ENCODE results near the gene RLN1.
"Not testable (repeated sequence)": the region's sequence is repeated elsewhere in the genome, so short reads cannot be mapped to it uniquely, and the experiment has no call there.

Gene RLN1

DNA sequence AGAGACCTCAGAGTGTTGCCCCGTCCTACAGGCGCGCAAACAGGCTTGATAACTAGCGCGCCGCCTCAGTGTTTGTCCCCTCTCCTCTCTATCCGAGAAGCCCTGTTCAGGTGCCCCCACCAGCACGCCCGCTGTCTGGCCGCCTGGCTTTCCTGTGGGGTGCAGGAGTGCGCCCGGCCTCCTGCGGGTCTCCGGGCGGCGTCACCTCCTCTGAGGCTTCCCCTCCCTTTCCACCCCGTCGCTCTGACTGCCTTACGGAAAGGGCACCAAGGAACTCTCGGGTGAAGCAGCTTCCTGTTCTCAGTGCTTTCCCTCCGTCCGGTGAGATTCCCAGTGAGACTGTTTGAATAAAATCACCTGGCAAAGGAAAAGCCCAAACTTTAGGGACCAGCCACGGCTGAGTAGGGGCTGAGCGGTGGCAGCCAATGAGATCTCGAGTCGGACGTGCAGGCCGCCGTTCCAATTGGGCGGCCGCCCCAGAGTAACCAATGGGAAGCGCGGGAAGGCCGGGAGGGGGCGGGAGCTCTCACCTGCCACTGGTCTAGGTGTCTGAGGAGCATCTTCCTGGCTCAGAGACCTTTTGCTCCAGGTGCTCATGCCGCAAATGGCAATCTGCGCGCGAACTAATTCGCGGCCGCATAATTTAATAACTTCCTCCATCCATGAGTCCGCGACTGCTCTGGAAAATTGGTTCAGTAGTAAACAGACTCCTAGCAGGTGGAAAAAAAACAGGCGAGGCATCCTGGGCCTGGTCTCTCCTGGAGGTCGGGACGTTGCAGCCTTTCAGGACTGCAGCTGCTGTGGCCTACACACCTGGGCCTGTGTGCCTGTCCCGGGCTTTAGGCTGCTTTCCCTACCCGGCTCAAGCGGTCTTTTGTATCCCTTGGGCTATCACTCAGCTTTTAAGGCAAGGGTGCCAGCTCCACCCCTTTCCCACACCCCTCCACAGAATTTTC, 35.6 kb downstream of the RLN1 start, which contains the start of gene RLN2:
RLN2 (minus strand) TSS at position 877 of the 956 bp plus-strand sequence; CDS start at position 741, 136 bp downstream.
- TF ChIP-seq, protein P1, sequence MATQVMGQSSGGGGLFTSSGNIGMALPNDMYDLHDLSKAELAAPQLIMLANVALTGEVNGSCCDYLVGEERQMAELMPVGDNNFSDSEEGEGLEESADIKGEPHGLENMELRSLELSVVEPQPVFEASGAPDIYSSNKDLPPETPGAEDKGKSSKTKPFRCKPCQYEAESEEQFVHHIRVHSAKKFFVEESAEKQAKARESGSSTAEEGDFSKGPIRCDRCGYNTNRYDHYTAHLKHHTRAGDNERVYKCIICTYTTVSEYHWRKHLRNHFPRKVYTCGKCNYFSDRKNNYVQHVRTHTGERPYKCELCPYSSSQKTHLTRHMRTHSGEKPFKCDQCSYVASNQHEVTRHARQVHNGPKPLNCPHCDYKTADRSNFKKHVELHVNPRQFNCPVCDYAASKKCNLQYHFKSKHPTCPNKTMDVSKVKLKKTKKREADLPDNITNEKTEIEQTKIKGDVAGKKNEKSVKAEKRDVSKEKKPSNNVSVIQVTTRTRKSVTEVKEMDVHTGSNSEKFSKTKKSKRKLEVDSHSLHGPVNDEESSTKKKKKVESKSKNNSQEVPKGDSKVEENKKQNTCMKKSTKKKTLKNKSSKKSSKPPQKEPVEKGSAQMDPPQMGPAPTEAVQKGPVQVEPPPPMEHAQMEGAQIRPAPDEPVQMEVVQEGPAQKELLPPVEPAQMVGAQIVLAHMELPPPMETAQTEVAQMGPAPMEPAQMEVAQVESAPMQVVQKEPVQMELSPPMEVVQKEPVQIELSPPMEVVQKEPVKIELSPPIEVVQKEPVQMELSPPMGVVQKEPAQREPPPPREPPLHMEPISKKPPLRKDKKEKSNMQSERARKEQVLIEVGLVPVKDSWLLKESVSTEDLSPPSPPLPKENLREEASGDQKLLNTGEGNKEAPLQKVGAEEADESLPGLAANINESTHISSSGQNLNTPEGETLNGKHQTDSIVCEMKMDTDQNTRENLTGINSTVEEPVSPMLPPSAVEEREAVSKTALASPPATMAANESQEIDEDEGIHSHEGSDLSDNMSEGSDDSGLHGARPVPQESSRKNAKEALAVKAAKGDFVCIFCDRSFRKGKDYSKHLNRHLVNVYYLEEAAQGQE (IDR thresholded peaks at IDR 0.05; ENCODE audit: insufficient read depth in 1 of 2, low read depth in 2 of 2, low read length in 2 of 2) = not testable (repeated sequence)
- not testable (repeated sequence) for TF ChIP-seq TAF1, SIN3A (IDR thresholded peaks at IDR 0.05; ENCODE audit: borderline replicate concordance, insufficient read depth, low read length)

DNA sequence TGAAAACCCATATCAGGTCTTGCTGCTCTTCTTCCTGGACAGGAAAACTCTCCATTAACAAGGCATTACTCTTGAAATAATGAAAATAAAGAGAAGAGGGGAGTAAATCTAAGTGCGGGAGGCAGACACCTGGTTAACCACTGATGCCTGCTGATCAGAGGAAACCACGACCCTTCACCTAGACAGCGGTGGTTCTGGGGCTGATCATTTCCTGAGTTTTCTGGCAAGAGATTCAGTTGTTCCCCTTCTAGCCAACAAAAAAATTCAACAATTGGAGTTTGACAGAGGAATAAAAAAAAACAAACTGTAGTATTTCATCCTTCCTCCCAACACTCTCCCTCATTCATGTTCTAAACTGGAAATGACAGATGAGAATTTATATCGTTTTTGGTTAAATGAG, 38.1 kb downstream of the RLN1 start:
- no peak for TF ChIP-seq FOXP2 (optimal IDR thresholded peaks at IDR 0.05; ENCODE audit: borderline replicate concordance, extremely low read depth, extremely low read length, insufficient read depth)
- TF ChIP-seq, protein P1 (IDR thresholded peaks at IDR 0.05; ENCODE audit: insufficient read depth in 1 of 2, low read depth in 2 of 2, low read length in 2 of 2) = no peak
- no peak for TF ChIP-seq SIN3A (IDR thresholded peaks at IDR 0.05; ENCODE audit: borderline replicate concordance, insufficient read depth, low read length)
- no peak for TF ChIP-seq POLR2AphosphoS5 (IDR thresholded peaks at IDR 0.05; ENCODE audit: low read depth, low read length)
- no peak for TF ChIP-seq TAF1 (IDR thresholded peaks at IDR 0.05; ENCODE audit: borderline replicate concordance, insufficient read depth, low read length)

DNA sequence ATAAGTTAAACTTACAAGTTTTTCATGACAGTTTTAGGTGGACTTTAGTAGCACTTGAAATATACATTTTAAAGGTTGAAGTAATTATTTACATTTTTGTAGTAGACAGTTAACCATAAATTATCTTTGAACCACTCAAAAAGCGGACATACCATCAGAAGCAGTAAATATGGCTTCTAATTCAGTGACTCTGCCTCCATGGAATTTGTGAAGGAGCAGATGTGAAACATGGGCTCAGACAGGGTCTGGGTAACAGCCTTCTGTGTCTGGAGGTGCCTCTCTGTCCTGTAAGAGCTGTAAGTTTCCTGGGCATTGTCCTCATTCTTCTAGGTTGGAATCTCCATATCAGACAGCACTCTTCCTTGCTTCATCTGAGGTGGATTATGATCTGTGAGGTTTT, 47.5 kb downstream of the RLN1 start:
- TF ChIP-seq FOXP2 (optimal IDR thresholded peaks at IDR 0.05; ENCODE audit: borderline replicate concordance, extremely low read depth, extremely low read length, insufficient read depth) = no peak
- no peak for TF ChIP-seq SIN3A (IDR thresholded peaks at IDR 0.05; ENCODE audit: borderline replicate concordance, insufficient read depth, low read length)
- TF ChIP-seq POLR2AphosphoS5 (IDR thresholded peaks at IDR 0.05; ENCODE audit: low read depth, low read length) = no peak
- no peak for TF ChIP-seq TAF1 (IDR thresholded peaks at IDR 0.05; ENCODE audit: borderline replicate concordance, insufficient read depth, low read length)
- TF ChIP-seq, protein P1 (IDR thresholded peaks at IDR 0.05; ENCODE audit: insufficient read depth in 1 of 2, low read depth in 2 of 2, low read length in 2 of 2) = no peak

DNA sequence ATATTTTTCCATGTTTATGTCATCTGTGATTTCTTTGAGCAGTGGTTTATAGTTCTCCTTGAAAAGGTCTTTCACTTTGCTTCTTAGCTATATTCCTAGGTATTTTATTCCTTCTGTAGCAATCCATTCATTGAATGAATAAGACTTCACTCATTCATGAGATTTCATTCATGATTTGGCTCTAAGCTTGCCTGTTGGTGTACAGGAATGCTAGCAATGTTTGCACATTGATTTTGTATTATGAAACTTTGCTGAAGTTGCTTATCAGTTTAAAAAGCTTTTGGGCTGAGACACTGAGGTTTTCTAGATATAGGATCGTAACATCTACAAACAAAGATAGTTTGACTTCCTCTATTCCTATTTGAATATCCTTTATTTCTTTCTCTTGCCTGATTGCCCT, 51.1 kb downstream of the RLN1 start:
- TF ChIP-seq, protein P1 (IDR thresholded peaks at IDR 0.05; ENCODE audit: insufficient read depth in 1 of 2, low read depth in 2 of 2, low read length in 2 of 2) = no peak
- TF ChIP-seq SIN3A (IDR thresholded peaks at IDR 0.05; ENCODE audit: borderline replicate concordance, insufficient read depth, low read length) (no peak), FOXP2 (optimal IDR thresholded peaks at IDR 0.05; ENCODE audit: borderline replicate concordance, extremely low read depth, extremely low read length, insufficient read depth) (no peak), POLR2AphosphoS5 (IDR thresholded peaks at IDR 0.05; ENCODE audit: low read depth, low read length) (no peak), TAF1 (IDR thresholded peaks at IDR 0.05; ENCODE audit: borderline replicate concordance, insufficient read depth, low read length) (no peak)

Data from PFSK-1 (cell line).